HG03097 (cell line): Measurements from ENCODE around the gene LRMDA.
A peak's percentile ranks its signal among the peaks of the same experiment; 100 is the strongest.
"Not testable (repeated sequence)": the region's sequence is repeated elsewhere in the genome, so short reads cannot be mapped to it uniquely, and the experiment has no call there.

Experiments
- ATAC-seq: cut with Tn5 transposase; IDR thresholded peaks from one replicate; pipeline ENCODE4 v1.9.1; 2021; ENCODE audit not compliant: unreplicated experiment, low FRiP score

The LRMDA gene

GRCh38 chr10:75600833-75601232 is 169.4 kb downstream of the LRMDA start:
- ATAC-seq: no peak

GRCh38 chr10:75602341-75602740 is 170.9 kb downstream of the LRMDA start:
- no peak for ATAC-seq

GRCh38 chr10:75605096-75605495 is 173.7 kb downstream of the LRMDA start:
- no peak for ATAC-seq

DNA sequence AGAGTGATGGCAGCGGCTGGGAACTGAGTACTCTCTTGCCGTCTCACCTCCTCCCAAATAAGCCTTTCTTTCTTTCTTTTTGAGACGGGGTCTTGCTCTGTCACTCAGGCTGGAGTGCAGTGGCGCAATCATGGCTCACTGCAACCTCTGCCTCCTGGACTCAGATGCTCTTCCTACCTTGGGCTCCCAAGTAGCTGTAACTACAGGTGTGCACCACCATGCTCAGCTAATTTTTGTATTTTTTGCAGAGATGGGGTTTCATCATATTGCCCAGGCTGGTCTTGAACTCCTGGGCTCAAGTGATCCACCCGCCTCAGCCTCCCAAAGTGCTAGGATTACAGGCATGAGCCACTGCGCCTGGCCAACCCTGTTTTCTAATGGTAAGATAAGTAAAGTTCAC is 174.4 kb downstream of the LRMDA start:
- ATAC-seq: not testable (repeated sequence)

- peak; percentile 51 for ATAC-seq
Measured at GRCh38 chr10:75606203-75606779, 174.9 kb downstream of the LRMDA start.

DNA sequence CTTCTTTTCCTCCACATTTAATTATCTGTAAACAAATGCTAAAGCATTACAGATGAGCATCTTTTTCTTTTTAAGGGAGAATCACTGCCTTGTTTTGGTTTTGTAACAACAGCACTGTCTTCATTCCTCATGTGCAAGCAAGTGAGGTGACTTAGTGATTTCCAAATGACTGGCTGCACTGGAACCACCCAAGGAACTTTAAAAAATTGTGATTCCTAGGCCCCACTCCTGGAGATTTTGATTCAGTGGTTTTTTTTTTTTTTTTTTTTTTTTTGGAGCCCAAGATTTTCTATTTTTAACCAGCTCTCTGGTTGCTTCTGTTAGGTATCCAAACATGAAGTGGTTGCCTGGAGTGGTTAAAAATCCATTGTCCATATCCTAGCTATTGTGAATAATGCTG is 176.2 kb downstream of the LRMDA start:
- no peak for ATAC-seq

DNA sequence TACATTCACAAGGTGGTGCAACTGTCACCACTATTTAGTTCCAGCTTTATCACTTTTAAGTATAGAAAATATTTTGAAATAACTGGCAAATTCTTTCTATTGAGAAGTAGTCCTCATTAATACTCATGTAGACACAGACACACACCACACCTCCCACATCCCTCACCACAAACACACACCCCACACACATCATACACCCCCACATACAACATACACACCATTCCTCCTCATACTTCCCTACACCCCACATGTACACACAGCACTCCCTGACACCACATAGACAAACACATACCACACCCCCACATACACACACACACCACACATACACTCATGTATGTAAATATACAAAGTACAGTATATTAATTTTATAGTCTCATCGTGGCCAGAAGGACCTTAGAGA is 178.8 kb downstream of the LRMDA start:
- ATAC-seq: no peak

DNA sequence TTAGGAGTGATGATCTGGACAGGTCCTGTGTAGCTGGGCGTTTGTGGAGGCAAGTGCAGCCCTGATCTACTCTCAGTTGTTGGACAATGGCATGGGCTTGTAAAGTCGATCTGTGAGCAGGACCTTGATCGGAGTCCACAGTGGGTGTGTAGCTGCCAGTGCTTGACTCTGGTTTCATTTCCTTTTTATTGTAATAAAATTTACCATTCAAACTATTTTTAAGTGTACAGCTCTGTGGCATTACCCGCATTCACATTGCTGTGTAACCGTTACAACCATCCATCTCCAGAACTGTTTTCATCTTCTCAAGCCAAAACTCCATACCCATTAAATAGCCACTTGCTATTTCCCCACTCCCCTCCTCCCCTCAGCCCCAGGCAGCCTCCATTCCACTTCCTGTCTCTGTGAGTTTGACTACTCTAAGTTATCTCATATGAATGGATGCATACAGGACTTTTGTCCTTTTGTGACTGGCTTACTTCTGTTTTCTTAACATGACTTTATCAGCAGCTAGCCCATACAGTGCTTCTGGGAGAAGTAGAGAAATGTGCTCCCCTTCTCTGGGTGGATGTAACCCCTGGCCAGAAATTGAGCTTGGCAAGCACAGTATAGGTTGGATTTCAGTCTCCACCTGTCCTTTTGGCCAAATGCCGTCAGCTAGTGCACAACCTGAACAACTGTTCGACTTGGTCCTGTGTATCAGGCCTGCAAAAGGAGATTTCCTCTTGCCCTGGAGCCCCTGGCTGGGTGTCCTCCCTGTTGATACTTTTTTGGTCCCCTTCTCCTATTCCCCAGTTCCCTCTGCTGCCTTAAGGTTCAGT is 180.0 kb downstream of the LRMDA start:
- ATAC-seq: peak; percentile 33

GRCh38 chr10:75611993-75612372 is 180.6 kb downstream of the LRMDA start:
- ATAC-seq: no peak

GRCh38 chr10:75612904-75613684 is 181.7 kb downstream of the LRMDA start:
- no peak for ATAC-seq

DNA sequence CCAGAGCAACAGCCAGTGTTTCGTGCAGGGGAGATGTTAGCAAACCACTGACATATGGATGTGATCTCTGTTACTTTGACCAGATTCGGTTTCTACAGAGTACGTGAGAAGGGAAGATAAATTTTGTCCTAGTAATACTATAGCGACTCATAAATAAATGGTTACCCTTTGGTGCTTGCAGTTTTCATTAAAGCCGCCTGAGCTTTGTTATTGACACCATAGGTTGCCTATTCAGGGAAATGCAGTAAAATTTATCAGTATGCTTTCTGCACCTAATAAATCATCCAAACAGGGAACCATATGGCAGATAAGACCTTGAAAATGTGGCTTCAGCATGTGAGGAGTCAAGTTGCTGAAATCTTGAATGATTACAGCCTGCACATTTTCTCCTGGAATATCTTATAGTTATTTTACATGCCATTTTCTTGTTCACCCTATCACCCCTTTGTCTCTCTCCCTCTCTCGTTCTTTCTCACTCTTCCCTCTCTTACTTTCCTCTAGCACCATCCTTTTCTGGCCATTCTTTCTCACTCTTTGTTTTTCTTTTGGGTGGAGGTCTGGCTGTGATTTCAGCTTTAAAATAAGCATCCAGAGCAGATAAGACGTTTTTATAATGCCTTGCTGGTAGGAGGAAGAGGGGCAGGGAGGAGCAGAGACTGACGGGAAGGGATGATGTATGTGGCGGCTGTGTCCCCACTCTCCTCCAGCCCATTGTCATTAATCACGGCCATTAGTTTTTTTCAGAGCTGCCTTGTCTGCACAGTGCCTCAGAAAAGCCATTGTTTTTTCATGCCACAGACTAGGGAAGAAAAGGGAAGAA is 182.5 kb downstream of the LRMDA start:
- ATAC-seq: peak; percentile 59

DNA sequence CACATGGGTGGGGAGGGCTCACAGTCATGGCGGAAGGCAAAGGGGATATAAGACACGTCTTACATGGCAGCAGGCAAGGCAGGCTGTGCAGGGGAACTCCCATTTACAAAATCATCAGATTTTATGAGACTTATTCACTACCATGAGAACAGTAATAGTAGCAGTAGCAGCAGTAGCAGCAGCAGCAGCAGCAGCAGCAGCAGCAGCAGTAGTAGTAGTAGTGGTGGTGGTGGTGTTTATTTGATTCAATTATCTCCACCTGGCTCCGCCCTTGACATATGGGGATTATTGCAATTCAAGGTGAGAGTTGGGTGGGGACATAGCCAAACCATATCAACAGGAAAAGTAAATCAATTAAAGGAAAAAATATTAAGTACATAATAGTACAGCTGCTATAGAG is 184.7 kb downstream of the LRMDA start:
- ATAC-seq: no peak

DNA sequence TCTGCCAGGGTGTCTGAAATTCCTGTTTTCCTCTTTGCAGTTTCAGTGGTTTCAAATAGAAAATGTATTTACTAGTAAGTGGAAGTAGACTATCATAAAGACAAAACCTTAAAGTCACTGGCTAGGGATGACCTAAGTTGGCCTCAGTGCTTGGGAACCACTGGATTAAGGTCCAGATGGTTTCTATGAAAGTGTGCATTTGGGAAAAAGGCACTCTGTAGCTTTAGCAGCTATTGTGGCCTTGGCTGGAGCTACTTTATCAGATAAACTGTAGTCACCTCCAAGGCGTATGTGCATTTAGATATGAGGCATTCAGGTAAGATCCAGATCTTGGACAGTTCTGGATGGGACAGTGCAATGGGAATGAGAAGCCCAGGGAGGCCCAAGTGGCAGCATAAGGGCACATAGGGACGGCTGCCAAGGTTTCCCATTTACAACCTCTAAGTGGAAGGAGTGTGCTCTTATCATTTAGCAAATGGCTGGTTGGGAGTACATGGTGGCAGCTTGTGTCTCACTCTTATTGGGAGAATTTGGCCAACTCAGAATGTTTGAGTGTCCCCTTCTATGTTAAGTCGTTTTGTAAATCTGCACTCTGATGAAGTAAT is 185.6 kb downstream of the LRMDA start:
- no peak for ATAC-seq

DNA sequence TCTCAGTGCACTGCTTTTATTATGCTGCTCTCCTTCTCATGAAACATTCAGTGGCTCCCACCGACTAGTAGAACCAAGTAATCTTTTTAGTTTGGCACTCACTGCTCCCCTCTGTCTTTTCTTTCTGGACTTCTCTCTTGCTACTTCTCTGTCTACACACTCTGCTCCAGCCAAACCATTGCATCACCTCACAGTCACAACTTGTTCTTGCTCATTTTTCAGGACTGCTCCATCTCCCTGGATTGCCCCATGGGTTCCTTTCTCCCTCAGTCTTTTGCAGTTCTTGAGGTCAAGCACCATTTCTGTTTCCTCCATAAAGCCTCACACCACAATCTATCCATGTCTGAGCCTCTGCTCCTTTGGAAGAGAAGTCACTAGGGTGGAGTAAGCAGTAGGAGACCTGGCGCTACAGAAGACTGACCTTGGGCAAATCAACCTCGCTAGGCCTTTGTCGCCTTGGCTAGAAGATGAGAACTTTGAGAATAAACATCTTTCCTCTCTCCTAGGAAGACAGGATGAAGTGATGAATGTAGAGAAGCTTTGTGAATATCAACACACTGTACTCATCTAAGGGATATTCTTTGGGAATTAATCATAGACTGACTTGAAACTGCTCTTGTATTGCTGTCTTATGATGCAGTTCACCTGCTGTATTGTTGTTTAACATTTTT is 186.2 kb downstream of the LRMDA start:
- no peak for ATAC-seq

GRCh38 chr10:75619635-75620034 is 188.2 kb downstream of the LRMDA start:
- no peak for ATAC-seq

GRCh38 chr10:75620356-75620755 is 188.9 kb downstream of the LRMDA start:
- no peak for ATAC-seq

GRCh38 chr10:75621003-75621402 is 189.6 kb downstream of the LRMDA start:
- not testable (repeated sequence) for ATAC-seq

DNA sequence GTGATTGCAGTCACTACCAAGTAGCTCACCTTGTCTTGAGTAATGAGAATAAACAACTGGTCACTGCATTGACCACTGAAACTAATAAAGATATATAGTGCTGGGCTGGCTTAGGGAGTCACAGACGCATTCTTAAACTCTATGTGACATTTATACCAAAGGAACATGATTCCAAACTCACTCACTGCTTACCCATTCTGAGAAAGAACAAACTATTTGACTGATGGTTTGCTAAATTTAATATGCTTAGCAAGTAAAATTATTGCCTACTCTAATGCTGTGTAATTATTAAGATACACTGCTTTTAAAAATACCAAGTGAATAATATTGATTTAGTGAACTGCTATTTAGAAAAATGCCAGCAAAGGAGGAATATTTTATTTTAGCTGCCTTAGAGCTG is 191.1 kb downstream of the LRMDA start:
- no peak for ATAC-seq

GRCh38 chr10:75623310-75624093 is 192.1 kb downstream of the LRMDA start:
- no peak for ATAC-seq
